IMR-90 (cell line): ENCODE data around the gene MALRD1. TPM values are rescaled to one million over a fixed set of nuclear protein-coding genes. Genes with fewer than 3 reads are reported as not detected.

Experiments
- ATAC-seq: fragments of 200-7000 bp; cut with Tn5 transposase; 2 replicates; pipeline ENCODE4 v1.9.1; 2020; ENCODE audit warnings: low read depth, mild to moderate bottlenecking, moderate library complexity
- BruUV-seq: library from RNA; stranded (reverse); fragments of 400-500 nt; replicated peaks from 2 replicates; lab custom pipeline; 2021; lab: Mats Ljungman, UMichigan
- CTCF ChIA-PET: fragments of 300-600 bp; formaldehyde crosslinking; extraction: SDS; loops from one replicate; lab custom pipeline; 2021; ENCODE audit warnings: antibody characterized with exemption; lab: Yijun Ruan, JAX
- POLR2A ChIA-PET: fragments of 300-600 bp; sonication (Branson Sonifier 250); formaldehyde crosslinking; loops from one replicate; lab custom pipeline; 2022; ENCODE audit warnings: antibody characterized with exemption; ENCODE audit not compliant: unreplicated experiment; lab: Charles Lee
- DNase-seq: peaks from one replicate; pipeline ENCODE4 v3.0.0; 2013
- H2AFZ ChIP-seq: replicated peaks from 2 replicates; pipeline ENCODE3; 2013; ENCODE audit warnings: low read length, mild to moderate bottlenecking; ENCODE audit not compliant: poor library complexity
- H2AK5ac ChIP-seq: 2 replicates; pipeline ENCODE4 v1.6.1; 2013; ENCODE audit warnings: low read depth, low read length, inconsistent platforms
- H2AK9ac ChIP-seq: replicated peaks from 2 replicates; pipeline ENCODE3; 2013; ENCODE audit warnings: mild to moderate bottlenecking, low read depth, low read length, moderate library complexity; ENCODE audit not compliant: poor library complexity
- H2BK120ac ChIP-seq: 2 replicates; pipeline ENCODE4 v1.6.1; 2013; ENCODE audit warnings: low read depth, low read length, inconsistent platforms
- H2BK15ac ChIP-seq: 3 replicates; pipeline ENCODE4 v1.6.1; 2013; ENCODE audit warnings: low read depth, low read length, inconsistent platforms
- H2BK20ac ChIP-seq: 2 replicates; pipeline ENCODE4 v1.6.1; 2013; ENCODE audit warnings: low read depth, mild to moderate bottlenecking, inconsistent platforms, low read length, moderate library complexity
- H2BK5ac ChIP-seq: 2 replicates; pipeline ENCODE4 v1.6.1; 2013; ENCODE audit warnings: mild to moderate bottlenecking, low read depth, low read length, inconsistent platforms; ENCODE audit not compliant: poor library complexity, severe bottlenecking
- H3K14ac ChIP-seq: replicated peaks from 2 replicates; pipeline ENCODE4 v1.6.1; 2013; ENCODE audit warnings: low read depth, low read length, inconsistent platforms
- H3K18ac ChIP-seq: 2 replicates; pipeline ENCODE4 v1.6.1; 2013; ENCODE audit warnings: low read depth, low read length, control low read depth
- H3K23ac ChIP-seq: 2 replicates; pipeline ENCODE4 v1.6.1; 2013; ENCODE audit warnings: low read depth, low read length, inconsistent platforms
- H3K27ac ChIP-seq: 2 replicates; pipeline ENCODE4 v1.5.1; 2013; ENCODE audit warnings: mild to moderate bottlenecking, control low read depth, low read length; ENCODE audit not compliant: insufficient read depth
- H3K27me3 ChIP-seq: 2 replicates; pipeline ENCODE4 v1.6.1; 2013; ENCODE audit warnings: low read length; ENCODE audit not compliant: control insufficient read depth, insufficient read depth
- H3K36me3 ChIP-seq: 2 replicates; pipeline ENCODE4 v1.6.1; 2013; ENCODE audit warnings: low read length, mixed read lengths; ENCODE audit not compliant: control insufficient read depth, insufficient read depth
- H3K4ac ChIP-seq: 2 replicates; pipeline ENCODE4 v1.6.1; 2013; ENCODE audit warnings: low read depth, low read length, inconsistent platforms
- H3K4me1 ChIP-seq: 2 replicates; pipeline ENCODE4 v1.6.1; 2013; ENCODE audit warnings: low read length, mixed read lengths; ENCODE audit not compliant: control insufficient read depth, insufficient read depth
- H3K4me2 ChIP-seq: 2 replicates; pipeline ENCODE4 v1.6.1; 2013; ENCODE audit warnings: low read depth, mild to moderate bottlenecking, control low read depth, low read length, moderate library complexity
- H3K4me3 ChIP-seq: 2 replicates; pipeline ENCODE4 v1.5.1; 2013; ENCODE audit warnings: low read depth, mild to moderate bottlenecking, control low read depth, low read length, moderate library complexity; ENCODE audit not compliant: insufficient read depth
- H3K56ac ChIP-seq: 2 replicates; pipeline ENCODE4 v1.6.1; 2013; ENCODE audit warnings: low read length, inconsistent platforms; ENCODE audit not compliant: insufficient read depth; ENCODE audit errors: extremely low read depth
- H3K79me1 ChIP-seq, 2 experiments: 2 replicates each; pipeline ENCODE4 v1.6.1; 2013; ENCODE audit warnings: low read length in 2 of 2, inconsistent platforms in 1 of 2, low read depth in 1 of 2
- H3K9ac ChIP-seq: 2 replicates; pipeline ENCODE4 v1.6.1; 2013; ENCODE audit warnings: low read depth, low read length, control low read depth
- H3K9me1 ChIP-seq: 2 replicates; pipeline ENCODE4 v1.6.1; 2013; ENCODE audit warnings: low read length, inconsistent platforms; ENCODE audit not compliant: insufficient read depth
- H3K9me3 ChIP-seq: 2 replicates; pipeline ENCODE4 v1.6.1; 2013; ENCODE audit warnings: low read length; ENCODE audit not compliant: control insufficient read depth, insufficient read depth
- H4K20me1 ChIP-seq: 2 replicates; pipeline ENCODE4 v1.6.1; 2013; ENCODE audit warnings: low read length, inconsistent platforms; ENCODE audit not compliant: insufficient read depth
- H4K5ac ChIP-seq: 2 replicates; pipeline ENCODE4 v1.6.1; 2013; ENCODE audit warnings: mild to moderate bottlenecking, low read depth, low read length, control low read depth
- H4K8ac ChIP-seq, 2 experiments: 2 replicates each; pipeline ENCODE4 v1.6.1; 2013; ENCODE audit warnings: low read depth in 2 of 2, low read length in 2 of 2, control low read depth in 1 of 2, inconsistent platforms in 1 of 2
- H4K91ac ChIP-seq: 2 replicates; pipeline ENCODE4 v1.6.1; 2013; ENCODE audit warnings: low read depth, low read length, inconsistent platforms; ENCODE audit not compliant: insufficient read depth
- BHLHE40 ChIP-seq: fragments of 150-350 bp; IDR thresholded peaks from 2 replicates; pipeline ENCODE4 v1.6.1; 2016; ENCODE audit warnings: mild to moderate bottlenecking, low read depth, low read length
- CEBPB ChIP-seq: IDR thresholded peaks from 2 replicates; pipeline ENCODE4 v1.6.1; 2012; ENCODE audit warnings: low read depth, low read length, improper control_type of control experiment
- CHD1 ChIP-seq: IDR thresholded peaks from 2 replicates; pipeline ENCODE4 v1.6.1; 2012; ENCODE audit warnings: low read depth, low read length, improper control_type of control experiment
- CTCF ChIP-seq: conservative IDR thresholded peaks from 2 replicates; pipeline ENCODE4 v1.5.1; 2012; ENCODE audit warnings: mild to moderate bottlenecking, low read depth, low read length, improper control_type of control experiment
- ELK1 ChIP-seq: fragments of 150-350 bp; IDR thresholded peaks from 2 replicates; pipeline ENCODE4 v1.6.1; 2016; ENCODE audit warnings: low read depth, mild to moderate bottlenecking, low read length, moderate library complexity, borderline replicate concordance
- FOS ChIP-seq: fragments of 150-350 bp; IDR thresholded peaks from 2 replicates; pipeline ENCODE4 v1.6.1; 2016; ENCODE audit warnings: low read depth, low read length
- MAZ ChIP-seq: IDR thresholded peaks from 2 replicates; pipeline ENCODE4 v1.6.1; 2012; ENCODE audit warnings: low read depth, mild to moderate bottlenecking, low read length, improper control_type of control experiment, moderate library complexity, borderline replicate concordance
- MXI1 ChIP-seq: IDR thresholded peaks from 2 replicates; pipeline ENCODE4 v1.6.1; 2012; ENCODE audit warnings: low read depth, mild to moderate bottlenecking, low read length, moderate library complexity, borderline replicate concordance
- NFE2L2 ChIP-seq: fragments of 150-350 bp; IDR thresholded peaks from 2 replicates; pipeline ENCODE4 v1.6.1; 2016; ENCODE audit warnings: low read depth, mild to moderate bottlenecking, low read length
- POLR2A ChIP-seq: IDR thresholded peaks from 2 replicates; pipeline ENCODE4 v1.6.1; 2012; ENCODE audit warnings: mild to moderate bottlenecking, low read depth, low read length
- RAD21 ChIP-seq: IDR thresholded peaks from 2 replicates; pipeline ENCODE4 v1.6.1; 2012; ENCODE audit warnings: low read length, improper control_type of control experiment
- RFX5 ChIP-seq: IDR thresholded peaks from 2 replicates; pipeline ENCODE4 v1.8.0; 2012; ENCODE audit warnings: low read depth, mild to moderate bottlenecking, low read length, moderate library complexity
- SMC3 ChIP-seq: fragments of 150-350 bp; IDR thresholded peaks from 2 replicates; pipeline ENCODE4 v1.6.1; 2016; ENCODE audit warnings: low read depth, mild to moderate bottlenecking, antibody characterized with exemption, low read length, moderate library complexity
- USF2 ChIP-seq: fragments of 150-350 bp; IDR thresholded peaks from 2 replicates; pipeline ENCODE4 v1.6.1; 2017; ENCODE audit warnings: mild to moderate bottlenecking, antibody characterized with exemption, low read length, low read depth
- WGBS, 2 experiments: methylation state at CpG; one replicate each; pipeline versions ENCODE4 v1.1.5 to v1.1.7; 2013; ENCODE audit warnings: missing lambda C conversion rate in 2 of 2; ENCODE audit not compliant: insufficient read length in 1 of 2; ENCODE audit errors: extremely low coverage in 2 of 2; 5-methylcytosine and 5-hydroxymethylcytosine counted together
- dilution Hi-C: fragments of 300-500 bp; cut with HindIII; formaldehyde crosslinking; loops from one replicate; pipeline ENCODE4 v1.14.3; 2018; ENCODE audit warnings: low sequenced_read_pairs; ENCODE audit not compliant: unreplicated experiment
- in situ Hi-C: fragments of 300-500 bp; cut with MboI; formaldehyde crosslinking; loops from 3 replicates; pipeline ENCODE4 v1.14.3; 2019; ENCODE audit warnings: low sequenced_read_pairs, inconsistent platforms, mixed read lengths
- intact Hi-C: fragments of 100-400 bp; cut with micrococcal nuclease; formaldehyde crosslinking; loops from 2 replicates; pipeline ENCODE4 v1.10.0; 2022
- polyA plus RNA-seq, 3 experiments: library from polyadenylated mRNA; depleted of rRNA; stranded (reverse); fragments of >200 nt; gene quantifications; 2 replicates each; pipeline ENCODE4 v1.2.3, GENCODE V29; 2012; ENCODE audit warnings: low replicate concordance in 1 of 3
- total RNA-seq: library from RNA; depleted of rRNA; stranded (reverse); fragments of >200 nt; gene quantifications from 2 replicates; pipeline ENCODE4 v1.2.3, GENCODE V29; 2012

The MALRD1 gene
- total and polyA plus RNA-seq, 2 of the 4 experiments (the other 2 are of a cell fraction), result 0.34 to 1.1 TPM

- Histone ChIP-seq H2BK15ac (0 out of 3 replicates have a peak overlapping the region, but pooled peaks have one; percentile 28), H3K4ac (no peak overlapping the region), H3K14ac (no peak overlapping the region), H2AFZ (no peak overlapping the region), H3K18ac (no peak overlapping the region), H3K56ac (no peak overlapping the region), H2AK5ac (no peak overlapping the region), H3K27ac (no peak overlapping the region), H3K36me3 (no peaks in the 10 kb centered on the region), H3K9ac (no peak overlapping the region), H2BK120ac (no peak overlapping the region), H2BK20ac (peak overlapping the region; percentile 39; the same call in 1 of the 2 replicates), H3K4me3 (no peak overlapping the region), H4K91ac (peak overlapping the region; percentile 20; the same call in 1 of the 2 replicates), H2BK5ac (no peak overlapping the region), H3K27me3 (no peaks in the 10 kb centered on the region), H3K23ac (no peak overlapping the region), H3K9me3 (no peaks in the 10 kb centered on the region), H3K4me2 (no peak overlapping the region), H2AK9ac (no peak overlapping the region), H3K79me1 (no peaks in the 10 kb centered on the region), H3K4me1 (peaks cover 12% of the 10 kb centered on the region), H4K8ac (no peak overlapping the region), H4K5ac (no peak overlapping the region), H4K20me1 (no peaks in the 10 kb centered on the region), H3K9me1 (peaks cover 5% of the 10 kb centered on the region)
- DNase-seq (no peak), ATAC-seq (no peak)
- ChIA-PET POLR2A (no interaction called here), CTCF (no interaction called here)
- TF ChIP-seq MAZ, result no peak
- TF ChIP-seq USF2, result no peak
- no peak for TF ChIP-seq MXI1
- TF ChIP-seq FOS, result no peak
- no peak for TF ChIP-seq RFX5
- TF ChIP-seq BHLHE40, result no peak
- no peak for TF ChIP-seq SMC3
- no peak for TF ChIP-seq CTCF
- no peak for TF ChIP-seq RAD21
- no peak for TF ChIP-seq CEBPB
- TF ChIP-seq ELK1, result no peak
- no peak for TF ChIP-seq CHD1
- no peak for TF ChIP-seq POLR2A
- no peak for TF ChIP-seq NFE2L2
- dilution Hi-C loops, result no loop called here
- in situ Hi-C loops, result no loop called here
- no TSS peak for BruUV-seq
- intact Hi-C loops, result loop anchor here (5.0 kb wide), 1 partner anchor 44 kb away; no protein-coding TSS in a partner anchor
- WGBS, 2 experiments, result no CpG with 5 or more reads among the region's 4 CpGs
Observed at GRCh38 chr10:19701427-19702052, 652.9 kb downstream of the MALRD1 start.
